NOMO-1 (cell line): Measurements from ENCODE around the gene TOMM34.

ENCODE experiments used
- DNase-seq, 2 experiments: peaks; one replicate each; lab custom pipeline; 2025; ENCODE audit not compliant: unreplicated experiment in 2 of 2; lab: John Stamatoyannopoulos, UW

TOMM34 gene

GRCh38 chr20:44936510-44936909 lies 23.7 kb downstream of the TOMM34 start:
- no peak for DNase-seq

- DNase-seq, result no peak
Measured at GRCh38 chr20:44932916-44933315, 27.3 kb downstream of the TOMM34 start.

- no peak for DNase-seq
Measured at GRCh38 chr20:44931911-44932310, 28.3 kb downstream of the TOMM34 start.

GRCh38 chr20:44930517-44931168 lies 29.6 kb downstream of the TOMM34 start:
- no peak for DNase-seq

- DNase-seq, result no peak
Measured at GRCh38 chr20:44928595-44928994, 31.6 kb downstream of the TOMM34 start.

GRCh38 chr20:44924541-44924940 lies 35.7 kb downstream of the TOMM34 start:
- DNase-seq, result no peak

GRCh38 chr20:44921447-44921846 lies 38.8 kb downstream of the TOMM34 start:
- DNase-seq, result no peak

GRCh38 chr20:44918761-44919160 lies 41.4 kb downstream of the TOMM34 start:
- no peak for DNase-seq

- no peak for DNase-seq
Measured at GRCh38 chr20:44918342-44918741, 41.9 kb downstream of the TOMM34 start.

- DNase-seq, result no peak
Measured at GRCh38 chr20:44917399-44917798, 42.8 kb downstream of the TOMM34 start.

GRCh38 chr20:44916586-44916985 lies 43.6 kb downstream of the TOMM34 start:
- no peak for DNase-seq

- DNase-seq, result no peak
Measured at GRCh38 chr20:44914924-44915323, 45.3 kb downstream of the TOMM34 start.

- DNase-seq, result no peak
Measured at GRCh38 chr20:44912189-44912588, 48.0 kb downstream of the TOMM34 start.

- peak; percentile 38 to 54 for DNase-seq
Measured at GRCh38 chr20:44911264-44911921, 48.8 kb downstream of the TOMM34 start.

GRCh38 chr20:44910690-44911262 lies 49.4 kb downstream of the TOMM34 start:
- DNase-seq, result no peak

- DNase-seq, result peak; percentile 63 to 64
Measured at GRCh38 chr20:44909872-44910689, 50.1 kb downstream of the TOMM34 start, which contains the start of gene PABPC1L. Gene PABPC1L (plus strand): TSS chr20:44910060. CDS start chr20:44910144, 84 bp downstream.

- no peak for DNase-seq
Measured at GRCh38 chr20:44908987-44909871, 51.0 kb downstream of the TOMM34 start.

GRCh38 chr20:44904377-44904776 lies 55.8 kb downstream of the TOMM34 start:
- no peak for DNase-seq

- no peak for DNase-seq
Measured at GRCh38 chr20:44901974-44902373, 58.2 kb downstream of the TOMM34 start.

- DNase-seq, result no peak
Measured at GRCh38 chr20:44900231-44900854, 59.9 kb downstream of the TOMM34 start.
